Naive B cell (primary cell): ENCODE results near the gene ELK4. TPM values are rescaled to one million over a fixed set of nuclear protein-coding genes. Genes with fewer than 3 reads are reported as not detected.
A peak's percentile ranks its signal among the peaks of the same experiment; 100 is the strongest.

ENCODE experiments used
- ATAC-seq, 2 donors: fragments of 150-1000 bp; cut with Tn5 transposase; 2 replicates each; pipeline ENCODE4 v1.10.0; 2021; ENCODE audit warnings: low read depth in 2 of 2, mild to moderate bottlenecking in 2 of 2, moderate library complexity in 2 of 2
- DNase-seq: peaks from one replicate; pipeline ENCODE4 v3.0.0; 2022
- H3K27ac Mint-ChIP-seq, 6 donors: one replicate each; pipeline ENCODE4 v1.8.0; 2020 to 2022; ENCODE audit warnings: mild to moderate bottlenecking in 6 of 6, mixed read lengths in 6 of 6, moderate library complexity in 5 of 6, inconsistent platforms in 2 of 6
- H3K27me3 Mint-ChIP-seq, 3 donors: one replicate each; pipeline ENCODE4 v1.8.0; 2021 to 2022; ENCODE audit warnings: mixed read lengths in 3 of 3, mild to moderate bottlenecking in 1 of 3
- H3K36me3 Mint-ChIP-seq, 2 donors: one replicate each; pipeline ENCODE4 v1.8.0; 2020 to 2022; ENCODE audit warnings: mixed read lengths in 2 of 2, inconsistent platforms in 1 of 2, mild to moderate bottlenecking in 1 of 2
- H3K4me1 Mint-ChIP-seq, 3 donors: one replicate each; pipeline ENCODE4 v1.8.0; 2020 to 2022; ENCODE audit warnings: mixed read lengths in 3 of 3, inconsistent platforms in 1 of 3, mild to moderate bottlenecking in 1 of 3, moderate library complexity in 1 of 3
- H3K4me3 Mint-ChIP-seq, 8 donors: one replicate each; pipeline ENCODE4 v1.8.0; 2020 to 2022; ENCODE audit warnings: mild to moderate bottlenecking in 8 of 8, mixed read lengths in 8 of 8, moderate library complexity in 8 of 8, inconsistent platforms in 2 of 8
- H3K9me3 Mint-ChIP-seq, 7 donors: one replicate each; pipeline ENCODE4 v1.8.0; 2020 to 2022; ENCODE audit warnings: mixed read lengths in 7 of 7, mild to moderate bottlenecking in 5 of 7, inconsistent platforms in 2 of 7, moderate library complexity in 1 of 7
- polyA plus RNA-seq, 6 donors: library from polyadenylated mRNA; unstranded; fragments of 300-500 nt; fragmentation: Illumina TruSeq; gene quantifications; one replicate each; pipeline ENCODE4 v1.2.3, GENCODE V29; 2021; ENCODE audit warnings: low read depth in 6 of 6

The ELK4 gene
- polyA plus RNA-seq, 6 donors from 2014 or later, result 4.8 to 10.2 (median 6.0) TPM

DNA sequence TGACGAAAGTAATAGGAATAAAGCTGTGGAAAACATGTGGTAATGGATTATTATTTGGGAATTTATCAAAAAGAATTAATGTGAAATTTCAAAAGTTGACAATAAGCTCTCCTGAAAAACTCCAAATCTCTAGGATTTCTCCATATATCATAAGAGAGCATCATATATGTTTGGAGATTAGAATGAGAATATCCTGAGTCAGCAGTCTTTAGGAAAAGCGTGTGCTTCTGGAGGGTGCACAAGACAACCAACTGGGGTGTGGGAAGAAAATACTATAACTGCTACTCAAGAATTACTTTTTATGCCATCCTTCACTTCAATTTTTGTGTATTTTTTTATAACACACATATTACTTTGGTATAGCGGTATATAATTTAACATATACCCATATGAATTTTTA is 19.7 kb downstream of the ELK4 start:
- Mint-ChIP-seq H3K9me3 (no peaks in the 10 kb centered on the region), H3K4me1 (peaks cover 14 to 28% (median 27%) of the 10 kb centered on the region in 3 donors), H3K27me3 (no peaks in the 10 kb centered on the region), H3K36me3 (peaks cover 0 to 4% of the 10 kb centered on the region in 2 donors), H3K27ac (no peak overlapping the region), H3K4me3 (no peak overlapping the region)
- ATAC-seq (no peak), DNase-seq (no peak)

GRCh38 chr1:205610901-205611466 is 20.8 kb downstream of the ELK4 start:
- peaks cover 14 to 28% (median 27%) of the 10 kb centered on the region in 3 donors for H3K4me1 Mint-ChIP-seq
- no peaks in the 10 kb centered on the region for H3K27me3 Mint-ChIP-seq
- no peak for DNase-seq
- H3K9me3 Mint-ChIP-seq, result no peaks in the 10 kb centered on the region
- no peak for ATAC-seq
- H3K27ac Mint-ChIP-seq, result peak overlapping the region in 5 of 6 donors; percentile 41 to 89 (median 78)
- peaks cover 0 to 4% of the 10 kb centered on the region in 2 donors for H3K36me3 Mint-ChIP-seq
- H3K4me3 Mint-ChIP-seq, result no peak overlapping the region

DNA sequence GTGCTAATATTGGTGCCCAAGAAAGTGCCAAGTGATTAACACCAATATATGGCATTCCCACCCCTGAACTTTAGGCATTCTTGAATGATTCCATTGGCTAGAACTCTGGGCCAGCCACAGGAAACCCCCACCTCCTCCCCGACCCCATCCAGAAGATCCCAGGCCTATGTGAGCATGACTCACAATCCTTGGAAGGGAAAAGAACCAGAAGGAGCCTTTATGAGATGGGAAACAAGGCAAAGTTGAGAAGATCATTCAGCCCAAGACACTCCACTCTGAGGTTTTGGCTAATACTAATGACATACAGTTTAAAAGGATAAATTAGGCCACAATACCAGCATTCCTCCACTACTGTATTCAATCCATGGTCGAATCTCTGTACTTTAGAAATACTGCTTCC is 21.8 kb downstream of the ELK4 start:
- Mint-ChIP-seq H3K9me3 (no peaks in the 10 kb centered on the region), H3K4me1 (peaks cover 17 to 30% (median 29%) of the 10 kb centered on the region in 3 donors), H3K4me3 (no peak overlapping the region), H3K36me3 (peaks cover 3 to 6% of the 10 kb centered on the region in 2 donors), H3K27ac (peak overlapping the region in 1 of 6 donors; percentile 26), H3K27me3 (no peaks in the 10 kb centered on the region)
- ATAC-seq (no peak), DNase-seq (no peak)

DNA sequence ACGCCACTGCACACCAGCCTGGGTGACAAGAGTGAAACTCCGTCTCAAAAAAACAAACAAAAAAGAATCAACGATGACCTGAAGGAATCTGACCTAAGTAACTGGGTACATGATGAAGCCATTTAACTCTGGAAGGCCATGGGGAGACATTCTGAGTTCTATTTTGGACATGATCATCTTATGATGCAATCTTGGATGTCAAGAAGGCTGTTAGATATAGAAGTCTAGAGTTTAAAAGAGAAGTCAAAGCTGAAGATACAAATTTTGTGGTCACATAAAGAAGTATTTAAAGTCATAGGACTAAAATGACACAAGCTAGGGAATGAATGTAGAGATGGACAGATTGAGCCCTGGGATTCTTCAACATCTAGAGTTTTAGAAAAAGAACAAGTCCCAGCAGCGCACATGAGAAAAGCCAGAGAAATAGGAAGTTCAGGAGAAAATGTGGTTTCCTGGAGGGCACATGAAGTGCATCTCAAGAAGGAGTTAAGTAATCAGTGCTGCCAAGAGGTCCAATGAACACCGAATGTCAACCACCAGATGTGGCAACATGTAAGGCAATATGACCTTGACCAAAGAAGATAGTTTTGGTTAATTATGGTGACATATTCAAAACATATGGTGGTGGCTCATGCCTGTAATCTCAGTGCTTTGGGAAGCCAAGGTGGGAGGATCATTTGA is 26.8 kb downstream of the ELK4 start:
- Mint-ChIP-seq H3K9me3 (no peaks in the 10 kb centered on the region), H3K36me3 (peaks cover 9 to 16% of the 10 kb centered on the region in 2 donors), H3K4me1 (peaks cover 21 to 23% (median 21%) of the 10 kb centered on the region in 3 donors), H3K27ac (peak overlapping the region in 1 of 6 donors; percentile 44), H3K4me3 (peak overlapping the region in 1 of 8 donors; percentile 45), H3K27me3 (no peaks in the 10 kb centered on the region)
- DNase-seq, result no peak
- ATAC-seq, result no peak

DNA sequence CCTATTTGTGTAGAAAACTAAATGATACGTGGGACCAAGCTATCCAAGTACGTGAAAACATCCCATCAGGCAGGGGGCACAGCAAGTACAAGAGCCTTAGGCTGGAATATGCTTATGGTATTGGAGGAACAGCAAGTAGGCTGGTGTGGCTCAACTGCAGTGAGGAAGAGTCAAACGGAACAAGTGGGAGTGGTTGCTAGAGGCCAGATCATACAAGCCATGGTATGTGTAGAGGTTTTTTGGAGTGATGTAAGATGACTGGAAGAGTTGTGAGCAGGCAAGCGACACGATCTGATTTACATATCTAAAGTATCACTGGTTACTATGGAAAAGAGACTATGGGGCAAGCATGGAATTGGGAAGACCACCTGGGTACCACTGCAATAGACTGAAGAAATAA is 27.8 kb downstream of the ELK4 start:
- Mint-ChIP-seq H3K27ac (peak overlapping the region in 3 of 6 donors; percentile 16 to 84 (median 30)), H3K36me3 (peaks cover 11 to 16% of the 10 kb centered on the region in 2 donors), H3K27me3 (no peaks in the 10 kb centered on the region), H3K4me3 (no peak overlapping the region), H3K9me3 (no peaks in the 10 kb centered on the region), H3K4me1 (peaks cover 13 to 18% (median 16%) of the 10 kb centered on the region in 3 donors)
- DNase-seq (no peak), ATAC-seq (no peak)

DNA sequence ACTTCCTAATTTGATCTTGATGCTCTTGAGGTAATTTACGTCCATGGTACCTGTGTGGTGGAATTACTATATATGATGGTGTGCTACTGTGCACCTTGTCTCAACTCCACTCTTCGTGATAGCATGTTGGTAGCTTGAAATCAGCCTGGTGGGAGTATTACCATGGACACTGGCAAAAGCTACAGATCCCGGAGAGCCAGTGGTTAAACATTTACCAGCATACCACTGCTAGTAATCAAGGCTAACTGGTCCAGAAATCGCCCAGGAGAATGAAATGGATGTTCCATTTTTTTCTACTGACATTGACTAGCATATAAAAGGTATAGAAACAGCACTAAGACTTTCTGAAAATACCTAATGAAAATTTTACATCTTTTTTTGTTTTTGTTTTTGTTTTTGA is 30.6 kb downstream of the ELK4 start:
- no peak for ATAC-seq
- Mint-ChIP-seq H3K36me3 (peaks cover 10 to 24% of the 10 kb centered on the region in 2 donors), H3K9me3 (no peaks in the 10 kb centered on the region), H3K27me3 (no peaks in the 10 kb centered on the region), H3K27ac (peak overlapping the region in 2 of 6 donors; percentile 26 to 44), H3K4me3 (no peak overlapping the region), H3K4me1 (peaks cover 14 to 24% (median 21%) of the 10 kb centered on the region in 3 donors)
- no peak for DNase-seq

DNA sequence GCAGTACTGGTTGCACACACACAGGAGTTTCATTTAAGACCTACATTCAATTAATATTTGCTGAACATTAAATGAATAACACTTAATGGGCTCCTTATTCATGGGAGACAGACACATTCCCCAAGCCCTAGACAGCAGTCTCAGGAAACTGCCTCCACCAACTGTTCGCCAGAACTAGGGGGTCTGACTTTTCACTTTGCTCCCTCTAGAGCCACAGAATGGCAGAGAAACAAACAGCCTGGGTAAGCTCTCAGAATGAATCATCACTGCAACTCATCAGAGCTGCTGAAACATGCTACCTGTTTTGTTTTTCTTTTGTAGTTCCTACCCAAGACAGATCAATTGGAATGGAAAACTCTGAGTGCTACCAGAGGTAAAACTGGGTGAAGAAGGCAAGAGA is 31.7 kb downstream of the ELK4 start:
- Mint-ChIP-seq H3K4me1 (peaks cover 23 to 32% (median 30%) of the 10 kb centered on the region in 3 donors), H3K9me3 (no peaks in the 10 kb centered on the region), H3K27me3 (no peaks in the 10 kb centered on the region), H3K4me3 (no peak overlapping the region), H3K27ac (peak overlapping the region in 1 of 6 donors; percentile 25), H3K36me3 (peaks cover 8 to 21% of the 10 kb centered on the region in 2 donors)
- no peak for DNase-seq
- ATAC-seq, result no peak

- H3K36me3 Mint-ChIP-seq, result peaks cover 5 to 17% of the 10 kb centered on the region in 2 donors
- no peaks in the 10 kb centered on the region for H3K9me3 Mint-ChIP-seq
- no peak overlapping the region for H3K4me3 Mint-ChIP-seq
- ATAC-seq (no peak), DNase-seq (no peak)
- H3K27ac Mint-ChIP-seq, result peak overlapping the region in 2 of 6 donors; percentile 25 to 41
- H3K27me3 Mint-ChIP-seq, result no peaks in the 10 kb centered on the region
- H3K4me1 Mint-ChIP-seq, result peaks cover 23 to 32% (median 30%) of the 10 kb centered on the region in 3 donors
Measured at GRCh38 chr1:205599669-205600042, 32.2 kb downstream of the ELK4 start.

DNA sequence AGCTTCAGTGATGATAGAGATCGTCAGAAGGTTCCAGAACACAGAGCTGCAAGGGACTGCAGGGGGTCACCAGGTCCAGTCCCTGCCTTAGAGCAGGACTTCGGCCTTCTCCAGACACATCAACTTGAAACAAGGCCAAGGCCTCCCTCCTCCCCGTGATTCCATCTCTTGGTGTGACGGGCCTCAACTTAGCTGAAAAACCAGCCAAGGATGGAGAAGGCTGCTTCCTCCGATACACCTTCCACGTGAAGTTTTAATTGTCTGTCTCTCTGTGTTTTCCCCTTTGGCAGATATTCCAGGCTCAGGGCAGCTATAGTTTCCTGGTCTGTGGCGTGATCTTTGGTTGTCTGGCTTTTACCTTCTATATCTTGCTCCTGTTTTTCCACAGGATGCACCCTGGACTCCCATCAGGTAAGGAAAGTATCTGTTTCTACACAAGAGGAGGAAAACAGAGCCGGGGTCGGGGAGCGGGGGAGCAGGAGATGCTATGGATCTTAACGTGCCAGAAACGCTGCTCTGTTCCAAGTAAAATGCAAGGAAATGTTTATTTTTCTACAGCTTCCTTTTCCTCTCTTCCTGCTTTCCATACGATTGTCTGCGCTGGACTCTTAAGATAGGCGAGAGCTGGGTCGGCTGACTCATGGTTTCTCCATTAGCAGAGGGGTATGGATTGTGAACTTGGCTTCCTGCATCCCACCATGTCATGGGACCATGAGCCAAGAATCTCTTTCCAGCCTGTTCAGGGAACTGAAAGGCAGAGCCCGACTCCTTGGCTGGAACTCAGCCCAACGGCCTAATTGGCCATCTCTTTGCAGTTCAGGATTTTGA is 32.8 kb downstream of the ELK4 start:
- Mint-ChIP-seq H3K4me3 (no peak overlapping the region), H3K36me3 (peaks cover 5 to 11% of the 10 kb centered on the region in 2 donors), H3K4me1 (peaks cover 23 to 32% (median 32%) of the 10 kb centered on the region in 3 donors), H3K9me3 (no peaks in the 10 kb centered on the region), H3K27me3 (no peaks in the 10 kb centered on the region), H3K27ac (peak overlapping the region in 3 of 6 donors; percentile 24 to 47 (median 41))
- DNase-seq, result no peak
- no peak for ATAC-seq

DNA sequence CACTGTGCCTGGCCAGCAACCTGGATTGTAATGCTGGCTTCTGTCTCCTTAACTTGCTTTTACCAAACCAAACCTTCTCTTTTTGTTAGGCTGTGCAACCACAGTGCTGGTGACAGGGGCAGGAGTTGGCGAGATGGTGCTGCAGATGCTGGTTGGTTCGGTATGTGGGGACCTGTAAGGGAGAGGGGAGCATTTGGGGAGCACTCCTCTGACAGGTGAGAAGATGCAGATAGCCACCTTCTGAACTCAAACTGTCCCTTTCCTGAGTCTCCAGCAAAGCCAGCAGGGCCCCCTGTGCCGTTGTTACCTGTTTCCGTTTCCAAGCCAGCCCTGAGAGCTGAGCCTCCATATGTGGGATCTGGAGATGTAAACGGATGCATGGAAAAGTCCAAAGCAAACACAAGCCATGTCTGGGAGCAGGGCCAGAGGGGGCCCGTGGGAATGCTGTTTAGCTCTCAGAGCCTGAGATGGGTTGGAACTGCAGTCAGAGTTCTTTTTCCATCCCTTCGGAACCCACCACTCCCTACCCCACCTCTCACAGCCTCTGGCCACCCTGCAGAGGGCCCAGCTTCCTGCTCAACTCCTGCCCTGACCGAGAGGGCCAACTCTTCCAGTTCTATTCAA is 34.0 kb downstream of the ELK4 start:
- Mint-ChIP-seq H3K27ac (peak overlapping the region in 2 of 6 donors; percentile 12 to 41), H3K4me3 (no peak overlapping the region), H3K36me3 (peaks cover 5 to 8% of the 10 kb centered on the region in 2 donors), H3K9me3 (no peaks in the 10 kb centered on the region), H3K27me3 (no peaks in the 10 kb centered on the region), H3K4me1 (peaks cover 29 to 42% (median 32%) of the 10 kb centered on the region in 3 donors)
- DNase-seq, result no peak
- no peak for ATAC-seq

DNA sequence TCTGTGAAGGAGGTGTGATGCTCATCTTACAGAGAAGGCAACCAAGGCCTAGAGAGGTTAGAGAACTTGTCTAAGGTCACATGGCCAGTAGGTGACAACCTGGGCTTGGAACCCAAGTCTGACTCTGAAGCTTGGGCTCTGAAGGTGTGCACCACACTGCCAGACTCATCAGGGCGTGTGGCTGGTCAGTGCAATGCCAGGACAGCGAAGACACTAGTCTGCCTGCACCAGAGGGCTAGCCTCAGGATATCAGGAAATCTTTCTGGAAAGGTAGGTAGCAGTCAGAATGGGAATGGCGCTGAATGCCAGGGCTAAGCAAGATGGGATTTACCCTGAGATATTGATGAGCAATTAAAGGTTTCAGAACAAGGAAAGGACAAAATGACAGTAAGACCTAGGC is 34.9 kb downstream of the ELK4 start:
- DNase-seq (no peak), ATAC-seq (no peak)
- Mint-ChIP-seq H3K36me3 (peaks cover 5 to 8% of the 10 kb centered on the region in 2 donors), H3K27me3 (no peaks in the 10 kb centered on the region), H3K27ac (peak overlapping the region in 3 of 6 donors; percentile 51 to 84 (median 83)), H3K4me3 (peak overlapping the region in 2 of 8 donors; percentile 57 to 63), H3K4me1 (peaks cover 29 to 50% (median 32%) of the 10 kb centered on the region in 3 donors), H3K9me3 (no peaks in the 10 kb centered on the region)

DNA sequence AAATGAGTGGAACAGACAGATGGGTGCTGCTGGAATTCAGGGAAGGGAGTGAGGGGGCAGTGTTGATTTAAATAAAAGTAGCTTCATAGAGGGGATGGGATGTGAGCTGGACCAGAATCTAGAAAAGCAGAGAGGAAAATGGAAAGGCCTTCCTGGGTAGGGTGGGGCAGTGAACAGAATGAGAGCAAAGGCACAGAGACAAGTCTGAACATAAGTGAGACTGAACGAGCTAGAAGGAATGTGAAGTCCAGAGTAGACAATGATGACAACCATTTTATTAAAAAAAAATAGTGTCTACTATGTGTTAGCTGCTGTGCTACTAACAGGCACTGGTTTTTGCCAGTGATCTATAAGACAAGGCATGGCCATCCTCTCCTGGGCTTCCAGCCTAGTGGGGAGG is 36.0 kb downstream of the ELK4 start:
- ATAC-seq, result no peak
- peak overlapping the region in 4 of 6 donors; percentile 62 to 88 (median 82) for H3K27ac Mint-ChIP-seq
- H3K27me3 Mint-ChIP-seq, result no peaks in the 10 kb centered on the region
- H3K4me1 Mint-ChIP-seq, result peaks cover 33 to 55% (median 36%) of the 10 kb centered on the region in 3 donors
- H3K4me3 Mint-ChIP-seq, result peak overlapping the region in 4 of 8 donors; percentile 9 to 36 (median 22)
- DNase-seq, result no peak
- H3K36me3 Mint-ChIP-seq, result peaks cover 5 to 8% of the 10 kb centered on the region in 2 donors
- H3K9me3 Mint-ChIP-seq, result no peaks in the 10 kb centered on the region

DNA sequence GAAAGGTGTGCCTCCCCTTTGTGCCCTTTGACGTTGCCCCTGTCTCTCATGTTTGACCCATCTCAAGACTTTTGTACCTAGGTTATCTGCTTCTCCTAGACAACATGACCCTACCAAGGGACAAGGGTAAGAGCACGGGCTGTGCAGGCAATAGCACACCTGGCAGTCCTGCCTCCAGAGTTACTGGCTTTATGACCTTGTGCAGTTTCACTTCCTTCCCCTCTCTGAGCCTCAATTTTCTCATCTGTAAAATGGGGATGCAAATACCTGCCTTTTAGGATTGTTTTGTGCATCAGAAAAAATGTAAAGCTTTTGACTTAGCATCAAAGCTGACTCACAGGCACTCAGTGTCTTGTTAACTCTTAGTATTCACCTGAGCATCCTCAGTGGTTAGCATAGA is 36.4 kb downstream of the ELK4 start:
- Mint-ChIP-seq H3K36me3 (peaks cover 5 to 8% of the 10 kb centered on the region in 2 donors), H3K9me3 (no peaks in the 10 kb centered on the region), H3K4me3 (peak overlapping the region in 4 of 8 donors; percentile 23 to 91 (median 54)), H3K27me3 (no peaks in the 10 kb centered on the region), H3K4me1 (peaks cover 33 to 55% (median 36%) of the 10 kb centered on the region in 3 donors), H3K27ac (peak overlapping the region in 4 of 6 donors; percentile 62 to 87 (median 82))
- DNase-seq (no peak), ATAC-seq (peak in 1 of 2 donors; percentile 11)
